Mesothelial cell of epicardium (in vitro differentiated cells): Measurements from ENCODE around the gene AOC3. TPM values are rescaled to one million over a fixed set of nuclear protein-coding genes. Genes with fewer than 3 reads are reported as not detected.

ENCODE experiments used
- DNase-seq, 2 experiments: peaks; one replicate each; pipeline ENCODE4 v3.0.0; 2021; ENCODE audit warnings: low spot score in 2 of 2; ENCODE audit not compliant: unreplicated experiment in 2 of 2
- H3K27ac Mint-ChIP-seq: 2 replicates; pipeline ENCODE4 v1.8.0; 2021; ENCODE audit warnings: mixed read lengths
- H3K27me3 Mint-ChIP-seq: 2 replicates; pipeline ENCODE4 v1.8.0; 2021; ENCODE audit warnings: low read depth, mixed read lengths
- H3K36me3 Mint-ChIP-seq: 2 replicates; pipeline ENCODE4 v1.8.0; 2021; ENCODE audit warnings: mixed read lengths
- H3K4me1 Mint-ChIP-seq: 2 replicates; pipeline ENCODE4 v1.8.0; 2021; ENCODE audit warnings: mixed read lengths
- H3K4me3 Mint-ChIP-seq: 2 replicates; pipeline ENCODE4 v1.8.0; 2021; ENCODE audit warnings: mild to moderate bottlenecking, moderate library complexity, mixed read lengths
- H3K9me3 Mint-ChIP-seq: 2 replicates; pipeline ENCODE4 v1.8.0; 2021; ENCODE audit warnings: mixed read lengths
- total RNA-seq: library from RNA; stranded (reverse); gene quantifications from 3 replicates; pipeline ENCODE4 v1.2.1, GENCODE V29; 2021
- TF ChIP-seq, protein P1 (sequence below): fragments of 200-600 bp; sonication (generic); IDR thresholded peaks from one replicate; pipeline ENCODE4 v1.5.0; 2021; ENCODE audit warnings: antibody characterized with exemption; ENCODE audit not compliant: unreplicated experiment

The AOC3 gene
- total RNA-seq, 1 donor from 2014 or later: 1.5 TPM

DNA sequence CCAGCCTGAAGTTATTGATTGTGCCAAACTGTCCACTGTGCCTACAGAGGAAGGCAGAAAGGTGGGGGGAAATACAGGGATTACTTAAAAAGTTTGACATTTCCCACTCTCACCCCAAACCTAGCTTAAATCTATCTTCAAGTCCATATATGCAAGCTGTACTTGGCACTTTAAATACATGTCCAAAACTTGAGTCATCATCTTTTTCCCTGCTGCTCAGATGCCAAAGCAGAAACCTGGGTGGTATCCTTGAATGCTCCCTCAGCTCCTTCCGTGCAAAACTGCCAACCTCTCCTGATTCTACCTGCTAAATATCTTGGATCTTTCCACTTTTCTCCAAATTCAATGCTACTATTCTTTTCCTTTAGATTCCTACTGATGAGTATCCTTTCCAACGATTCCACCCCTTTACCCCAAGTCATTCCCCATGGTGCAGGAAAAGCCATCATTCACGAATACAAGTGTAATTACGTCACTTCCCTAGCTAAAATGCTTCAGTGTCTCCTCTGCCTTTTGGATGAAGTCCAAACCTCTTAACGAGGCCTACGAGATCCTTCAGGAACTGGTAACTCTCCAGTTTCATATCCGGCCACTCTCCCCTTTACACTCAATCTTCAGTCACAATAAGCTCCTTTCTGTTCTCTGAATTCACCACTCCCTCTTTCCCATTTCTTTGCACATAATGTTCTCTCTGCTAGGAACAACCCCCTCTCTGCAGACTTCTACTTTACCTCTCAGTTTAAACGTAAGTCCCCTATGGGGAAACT, 36.2 kb upstream of the AOC3 start:
- H3K4me3 Mint-ChIP-seq: no peak overlapping the region
- no peak overlapping the region for H3K27ac Mint-ChIP-seq

DNA sequence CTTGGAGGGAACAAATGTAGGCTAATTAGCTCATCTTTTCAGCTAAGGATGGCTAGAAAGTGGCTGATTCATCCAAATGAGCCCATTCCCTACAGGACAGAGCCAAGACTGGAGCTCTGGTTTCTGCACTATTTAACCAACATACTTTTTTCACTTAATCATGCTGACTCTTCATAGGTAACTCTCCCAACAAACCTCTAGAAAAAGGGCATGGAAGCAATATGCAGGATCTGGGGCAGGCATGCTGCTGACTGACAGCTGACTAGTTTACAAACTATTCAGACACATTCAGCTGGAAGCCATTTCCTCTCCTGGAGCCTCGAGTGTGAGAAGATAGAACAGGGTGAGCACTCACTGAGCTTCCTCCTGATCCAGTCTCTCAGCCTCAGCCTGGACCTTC, 33.1 kb upstream of the AOC3 start:
- no peak for DNase-seq
- Mint-ChIP-seq H3K36me3 (peaks cover 43% of the 10 kb centered on the region), H3K27ac (no peak overlapping the region), H3K27me3 (no peaks in the 10 kb centered on the region), H3K4me1 (peaks cover 3% of the 10 kb centered on the region), H3K4me3 (no peak overlapping the region), H3K9me3 (no peaks in the 10 kb centered on the region)
- TF ChIP-seq, protein P1, sequence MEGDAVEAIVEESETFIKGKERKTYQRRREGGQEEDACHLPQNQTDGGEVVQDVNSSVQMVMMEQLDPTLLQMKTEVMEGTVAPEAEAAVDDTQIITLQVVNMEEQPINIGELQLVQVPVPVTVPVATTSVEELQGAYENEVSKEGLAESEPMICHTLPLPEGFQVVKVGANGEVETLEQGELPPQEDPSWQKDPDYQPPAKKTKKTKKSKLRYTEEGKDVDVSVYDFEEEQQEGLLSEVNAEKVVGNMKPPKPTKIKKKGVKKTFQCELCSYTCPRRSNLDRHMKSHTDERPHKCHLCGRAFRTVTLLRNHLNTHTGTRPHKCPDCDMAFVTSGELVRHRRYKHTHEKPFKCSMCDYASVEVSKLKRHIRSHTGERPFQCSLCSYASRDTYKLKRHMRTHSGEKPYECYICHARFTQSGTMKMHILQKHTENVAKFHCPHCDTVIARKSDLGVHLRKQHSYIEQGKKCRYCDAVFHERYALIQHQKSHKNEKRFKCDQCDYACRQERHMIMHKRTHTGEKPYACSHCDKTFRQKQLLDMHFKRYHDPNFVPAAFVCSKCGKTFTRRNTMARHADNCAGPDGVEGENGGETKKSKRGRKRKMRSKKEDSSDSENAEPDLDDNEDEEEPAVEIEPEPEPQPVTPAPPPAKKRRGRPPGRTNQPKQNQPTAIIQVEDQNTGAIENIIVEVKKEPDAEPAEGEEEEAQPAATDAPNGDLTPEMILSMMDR: no peak

More for the DNA sequence above, 36.2 kb upstream of the AOC3 start:
- H3K4me1 Mint-ChIP-seq: no peaks in the 10 kb centered on the region
- DNase-seq: no peak
- H3K27me3 Mint-ChIP-seq: no peaks in the 10 kb centered on the region
- H3K36me3 Mint-ChIP-seq: peaks cover 45% of the 10 kb centered on the region
- TF ChIP-seq, protein P1: no peak
- H3K9me3 Mint-ChIP-seq: no peaks in the 10 kb centered on the region

DNA sequence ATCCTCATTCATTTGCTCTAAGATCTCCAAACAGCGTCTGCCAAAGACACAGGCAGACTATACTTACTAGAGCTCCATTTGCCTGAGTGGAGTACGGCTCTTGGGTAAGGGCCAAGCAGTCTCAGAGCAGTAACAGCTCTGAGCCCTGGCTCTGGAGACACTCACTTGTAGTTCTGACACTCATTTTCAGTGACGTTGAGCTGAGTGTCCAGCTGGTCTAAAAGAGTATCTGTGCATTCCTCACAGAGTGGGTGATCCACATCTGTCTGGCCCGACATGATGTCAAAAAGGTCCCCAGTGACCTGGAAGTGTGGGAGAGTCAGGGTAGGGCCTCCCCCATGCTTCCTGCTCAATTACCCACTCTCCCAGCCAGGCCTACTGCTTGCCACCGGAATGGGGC, 32.6 kb upstream of the AOC3 start:
- Mint-ChIP-seq H3K9me3 (no peaks in the 10 kb centered on the region), H3K27me3 (no peaks in the 10 kb centered on the region), H3K4me3 (no peak overlapping the region), H3K36me3 (peaks cover 43% of the 10 kb centered on the region), H3K4me1 (peaks cover 4% of the 10 kb centered on the region), H3K27ac (no peak overlapping the region)
- TF ChIP-seq, protein P1: no peak
- DNase-seq: no peak

DNA sequence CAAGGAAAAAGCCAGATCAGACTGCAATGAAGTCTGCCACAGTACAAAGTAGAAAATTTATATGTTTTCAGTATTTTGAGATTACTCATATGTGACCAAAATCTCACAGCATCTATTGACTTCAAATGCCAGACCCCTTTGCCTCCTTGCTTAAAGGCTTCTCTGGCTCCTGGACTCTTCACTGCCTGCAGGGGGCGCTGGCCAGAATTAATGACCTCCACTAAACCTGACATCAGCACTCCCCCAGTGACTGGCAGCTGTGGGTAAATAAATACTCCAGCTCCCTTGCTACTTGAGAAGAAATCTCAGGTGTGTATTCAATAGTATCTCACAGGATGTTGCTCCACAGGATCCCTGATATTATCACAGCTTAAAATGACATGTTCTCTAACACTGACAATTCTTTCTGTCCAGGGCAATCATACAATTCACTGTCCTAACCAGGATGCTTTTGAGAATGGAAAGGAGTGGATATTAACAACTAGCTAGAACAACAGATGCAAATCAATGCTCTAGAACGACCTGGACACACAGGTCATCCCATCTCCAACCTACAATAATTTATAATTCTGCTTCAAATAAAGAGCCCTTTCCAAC, 31.0 kb upstream of the AOC3 start:
- Mint-ChIP-seq H3K27ac (peak overlapping the region; percentile 32), H3K4me3 (no peak overlapping the region), H3K4me1 (peaks cover 11% of the 10 kb centered on the region), H3K36me3 (peaks cover 34% of the 10 kb centered on the region), H3K27me3 (no peaks in the 10 kb centered on the region), H3K9me3 (no peaks in the 10 kb centered on the region)
- TF ChIP-seq, protein P1: peak; percentile 56
- DNase-seq: no peak

DNA sequence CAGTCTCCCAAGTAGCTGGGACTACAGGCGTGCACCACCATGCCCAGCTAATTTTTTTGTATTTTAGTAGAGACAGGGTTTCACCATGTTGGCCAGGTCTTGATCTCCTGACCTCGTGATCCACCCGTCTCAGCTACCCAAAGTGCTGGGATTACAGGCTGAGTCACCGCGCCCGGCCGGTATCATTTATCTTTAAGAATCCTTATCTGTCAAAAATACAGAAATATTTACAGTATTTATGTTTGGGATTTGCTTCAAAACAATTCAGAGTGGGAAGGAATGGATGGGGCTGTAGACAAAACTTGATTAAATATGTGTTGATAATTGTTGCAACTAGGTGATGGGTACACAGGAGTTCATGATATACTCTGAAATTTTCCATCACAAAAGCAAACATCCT, 29.8 kb upstream of the AOC3 start:
- Mint-ChIP-seq H3K36me3 (peaks cover 27% of the 10 kb centered on the region), H3K4me3 (no peak overlapping the region), H3K9me3 (no peaks in the 10 kb centered on the region), H3K4me1 (peaks cover 11% of the 10 kb centered on the region), H3K27me3 (no peaks in the 10 kb centered on the region), H3K27ac (no peak overlapping the region)
- DNase-seq: no peak
- TF ChIP-seq, protein P1: no peak
